Activated naive CD8-positive, alpha-beta T cell (primary cell): ENCODE data around the gene SLC23A2.
"Not testable (repeated sequence)": the region's sequence is repeated elsewhere in the genome, so short reads cannot be mapped to it uniquely, and the experiment has no call there.

ENCODE experiments used
- H3K27ac Mint-ChIP-seq: one replicate; pipeline ENCODE4 v1.8.0; 2021; ENCODE audit warnings: mixed read lengths
- H3K27me3 Mint-ChIP-seq: one replicate; pipeline ENCODE4 v1.8.0; 2021; ENCODE audit warnings: mixed read lengths
- H3K36me3 Mint-ChIP-seq: one replicate; pipeline ENCODE4 v1.8.0; 2021; ENCODE audit warnings: mixed read lengths
- H3K4me1 Mint-ChIP-seq: one replicate; pipeline ENCODE4 v1.8.0; 2021; ENCODE audit warnings: low read depth, mixed read lengths
- H3K4me3 Mint-ChIP-seq: one replicate; pipeline ENCODE4 v1.8.0; 2021; ENCODE audit warnings: mild to moderate bottlenecking, mixed read lengths
- H3K9me3 Mint-ChIP-seq: one replicate; pipeline ENCODE4 v1.8.0; 2021; ENCODE audit warnings: low read depth, mixed read lengths

The SLC23A2 gene

GRCh38 chr20:4989570-4989969 lies 11.7 kb downstream of the SLC23A2 start:
- Mint-ChIP-seq H3K9me3 (no peaks in the 10 kb centered on the region), H3K4me3 (no peak overlapping the region), H3K27me3 (no peaks in the 10 kb centered on the region), H3K27ac (peak overlapping the region; percentile 43), H3K4me1 (peaks cover 33% of the 10 kb centered on the region), H3K36me3 (peaks cover 4% of the 10 kb centered on the region)

DNA sequence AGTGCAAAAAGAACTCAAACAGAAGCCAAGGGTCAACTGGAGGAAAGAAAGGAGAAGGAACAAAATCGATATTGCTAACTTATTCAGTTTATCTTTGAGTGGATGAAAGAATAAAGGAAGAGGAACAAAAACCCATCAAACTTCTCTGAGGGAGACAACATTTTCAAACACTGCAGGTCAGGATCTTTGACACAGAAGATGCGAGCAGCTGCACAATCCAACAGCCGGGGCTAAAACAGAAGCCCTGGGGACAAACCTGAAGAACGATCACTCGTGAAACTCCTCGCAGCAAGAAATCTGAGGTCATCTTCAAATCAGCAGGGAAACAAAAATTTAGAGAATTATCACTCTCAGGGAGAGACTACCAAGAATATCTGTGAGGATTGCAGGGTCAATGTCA lies 14.2 kb downstream of the SLC23A2 start:
- Mint-ChIP-seq H3K4me3 (no peak overlapping the region), H3K27ac (no peak overlapping the region), H3K36me3 (peaks cover 4% of the 10 kb centered on the region), H3K9me3 (no peaks in the 10 kb centered on the region), H3K4me1 (peaks cover 30% of the 10 kb centered on the region), H3K27me3 (no peaks in the 10 kb centered on the region)

GRCh38 chr20:4985658-4986057 lies 15.7 kb downstream of the SLC23A2 start:
- Mint-ChIP-seq H3K4me1 (peaks cover 29% of the 10 kb centered on the region), H3K4me3 (no peak overlapping the region), H3K9me3 (no peaks in the 10 kb centered on the region), H3K27ac (no peak overlapping the region), H3K36me3 (peaks cover 4% of the 10 kb centered on the region), H3K27me3 (no peaks in the 10 kb centered on the region)

- Mint-ChIP-seq H3K9me3 (no peaks in the 10 kb centered on the region), H3K4me1 (peaks cover 28% of the 10 kb centered on the region), H3K36me3 (peaks cover 4% of the 10 kb centered on the region), H3K27me3 (no peaks in the 10 kb centered on the region), H3K4me3 (no peak overlapping the region), H3K27ac (no peak overlapping the region)
These were observed 19.0 kb downstream of the SLC23A2 start for GRCh38 chr20:4982281-4982680.

DNA sequence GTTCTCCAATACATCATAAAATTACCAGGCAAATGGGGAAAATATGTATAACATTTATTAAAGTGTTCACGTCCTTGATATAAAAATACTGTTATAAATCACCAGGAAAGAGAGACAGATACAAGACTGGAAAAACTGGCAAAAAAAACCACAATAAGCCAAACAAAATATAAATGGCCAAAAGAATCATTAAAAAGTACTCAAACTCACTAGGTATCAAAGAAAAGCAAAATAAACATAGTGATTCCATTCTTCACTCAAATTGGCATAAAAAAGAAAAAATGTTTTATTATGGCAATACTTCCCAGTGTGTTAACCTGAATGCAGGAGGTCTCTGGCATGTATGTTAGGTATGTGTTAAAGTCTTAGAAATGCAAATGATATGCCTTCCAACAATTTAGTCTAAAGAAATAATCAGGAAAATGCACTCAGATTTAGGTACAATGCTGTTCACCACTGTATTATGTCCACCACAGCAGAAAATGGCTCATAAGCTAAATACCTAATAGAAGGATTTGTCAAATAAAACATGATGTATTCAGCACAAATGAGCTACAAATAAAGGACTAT lies 21.4 kb downstream of the SLC23A2 start:
- Mint-ChIP-seq H3K4me3 (no peak overlapping the region), H3K36me3 (no peaks in the 10 kb centered on the region), H3K27ac (no peak overlapping the region), H3K27me3 (no peaks in the 10 kb centered on the region), H3K9me3 (no peaks in the 10 kb centered on the region), H3K4me1 (peaks cover 28% of the 10 kb centered on the region)

- H3K9me3 Mint-ChIP-seq: no peaks in the 10 kb centered on the region
- no peaks in the 10 kb centered on the region for H3K27me3 Mint-ChIP-seq
- no peaks in the 10 kb centered on the region for H3K36me3 Mint-ChIP-seq
- H3K4me1 Mint-ChIP-seq: peaks cover 36% of the 10 kb centered on the region
- no peak overlapping the region for H3K27ac Mint-ChIP-seq
- H3K4me3 Mint-ChIP-seq: no peak overlapping the region
These were observed 23.0 kb downstream of the SLC23A2 start for GRCh38 chr20:4978050-4978918.

GRCh38 chr20:4976014-4976413 lies 25.3 kb downstream of the SLC23A2 start:
- H3K27me3 Mint-ChIP-seq, H3K9me3 Mint-ChIP-seq, H3K4me3 Mint-ChIP-seq, H3K36me3 Mint-ChIP-seq, H3K27ac Mint-ChIP-seq: not testable (repeated sequence)
- H3K4me1 Mint-ChIP-seq: peaks cover 41% of the 10 kb centered on the region

- Mint-ChIP-seq H3K4me1 (peaks cover 32% of the 10 kb centered on the region), H3K27ac (peak overlapping the region; percentile 36), H3K27me3 (no peaks in the 10 kb centered on the region), H3K4me3 (peak overlapping the region; percentile 36), H3K9me3 (no peaks in the 10 kb centered on the region), H3K36me3 (no peaks in the 10 kb centered on the region)
These were observed 27.8 kb downstream of the SLC23A2 start for GRCh38 chr20:4973330-4974097.

DNA sequence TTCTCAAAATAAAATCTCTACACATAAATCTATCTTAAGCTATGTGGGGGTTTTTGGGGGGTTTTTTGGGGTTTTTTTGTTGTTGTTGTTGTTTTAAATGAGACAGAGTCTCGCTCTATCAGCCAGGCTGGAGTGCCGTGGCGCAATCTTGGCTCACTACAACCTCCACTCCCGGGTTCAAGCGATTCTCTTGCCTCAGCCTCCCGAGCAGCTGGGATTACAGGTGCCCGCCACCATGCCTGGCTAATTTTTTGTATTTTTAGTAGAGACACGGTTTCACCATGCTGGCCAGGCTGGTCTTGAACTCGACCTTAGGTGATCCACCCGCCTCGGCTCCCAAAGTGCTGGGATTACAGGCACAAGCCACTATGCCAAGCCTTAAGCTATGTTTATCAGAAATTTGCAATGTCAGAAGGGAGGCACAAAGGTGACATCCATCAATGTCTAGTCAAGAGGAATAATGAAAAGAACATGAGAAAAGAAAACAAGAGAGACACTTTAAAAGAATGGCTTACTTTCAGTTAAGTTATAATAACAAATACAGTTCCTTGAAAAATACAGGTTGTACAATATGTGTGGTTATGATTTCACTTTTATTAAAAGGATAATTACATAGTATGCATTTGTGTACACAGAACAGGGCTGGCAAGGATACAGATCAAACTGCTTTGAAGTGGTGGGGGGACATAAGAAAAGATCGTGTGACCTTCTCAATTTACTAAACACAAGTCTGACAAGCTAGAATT lies 28.6 kb downstream of the SLC23A2 start:
- peaks cover 27% of the 10 kb centered on the region for H3K4me1 Mint-ChIP-seq
- no peaks in the 10 kb centered on the region for H3K9me3 Mint-ChIP-seq
- H3K4me3 Mint-ChIP-seq: peak overlapping the region; percentile 36
- H3K27me3 Mint-ChIP-seq: no peaks in the 10 kb centered on the region
- H3K36me3 Mint-ChIP-seq: peaks cover 5% of the 10 kb centered on the region
- peak overlapping the region; percentile 36 for H3K27ac Mint-ChIP-seq

DNA sequence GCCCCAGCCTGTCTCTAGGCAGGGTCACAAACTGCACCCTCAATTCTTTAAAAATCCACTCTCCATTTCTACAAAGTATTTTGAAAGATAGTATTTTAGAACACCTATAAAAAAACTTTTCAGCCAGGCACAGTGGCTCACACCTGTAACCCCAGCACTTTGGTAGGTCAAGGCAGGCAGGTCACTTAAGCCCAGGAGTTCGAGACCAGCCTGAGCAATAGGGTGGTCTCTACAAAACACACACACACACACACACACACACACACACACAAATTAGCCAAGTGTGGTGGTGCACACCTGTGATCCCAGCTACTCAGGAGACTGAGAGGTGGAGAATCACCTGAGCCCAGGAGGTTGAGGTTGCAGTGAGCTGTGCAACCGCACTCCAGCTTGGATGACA lies 30.2 kb downstream of the SLC23A2 start:
- no peak overlapping the region for H3K4me3 Mint-ChIP-seq
- no peaks in the 10 kb centered on the region for H3K27me3 Mint-ChIP-seq
- no peaks in the 10 kb centered on the region for H3K9me3 Mint-ChIP-seq
- peaks cover 24% of the 10 kb centered on the region for H3K4me1 Mint-ChIP-seq
- no peak overlapping the region for H3K27ac Mint-ChIP-seq
- H3K36me3 Mint-ChIP-seq: peaks cover 5% of the 10 kb centered on the region

DNA sequence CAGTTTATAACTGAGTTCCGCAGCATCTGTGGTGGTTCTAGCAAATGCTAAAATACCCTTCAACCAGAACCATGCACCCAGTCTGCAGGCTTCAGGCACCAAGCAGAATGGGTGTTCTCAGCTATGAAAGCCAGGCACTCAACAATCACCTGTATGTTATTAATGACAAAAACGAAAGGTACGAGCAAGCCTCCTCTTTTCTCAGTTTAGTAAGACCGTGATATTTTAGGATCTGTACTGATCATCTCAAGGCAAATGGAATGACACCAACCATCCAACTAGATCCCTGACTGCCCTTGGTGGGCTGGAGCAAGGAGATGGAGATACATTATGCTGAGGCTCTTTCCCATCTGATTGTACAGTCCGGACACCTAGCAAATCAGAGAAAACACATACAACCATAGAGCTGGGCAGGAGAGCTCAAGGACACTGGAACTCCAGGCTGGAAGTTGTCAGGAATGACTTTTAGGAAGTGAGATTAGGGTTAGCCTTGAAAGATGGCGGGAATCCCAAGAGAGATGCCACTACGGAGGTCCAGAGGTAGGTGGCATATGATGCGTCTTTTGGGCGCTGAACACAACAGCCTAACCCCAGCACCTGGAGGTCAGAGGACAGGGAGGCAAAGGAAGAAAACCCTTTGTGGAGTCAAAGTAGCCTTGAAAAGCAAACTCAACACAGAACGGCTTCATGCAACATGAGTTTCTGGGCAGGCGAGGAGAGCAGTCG lies 33.4 kb downstream of the SLC23A2 start:
- H3K4me1 Mint-ChIP-seq: peaks cover 5% of the 10 kb centered on the region
- H3K27me3 Mint-ChIP-seq: no peaks in the 10 kb centered on the region
- no peaks in the 10 kb centered on the region for H3K9me3 Mint-ChIP-seq
- H3K4me3 Mint-ChIP-seq: no peak overlapping the region
- peaks cover 5% of the 10 kb centered on the region for H3K36me3 Mint-ChIP-seq
- H3K27ac Mint-ChIP-seq: no peak overlapping the region

- H3K4me1 Mint-ChIP-seq: peaks cover 6% of the 10 kb centered on the region
- no peaks in the 10 kb centered on the region for H3K9me3 Mint-ChIP-seq
- no peak overlapping the region for H3K4me3 Mint-ChIP-seq
- H3K27me3 Mint-ChIP-seq: no peaks in the 10 kb centered on the region
- H3K27ac Mint-ChIP-seq: no peak overlapping the region
- peaks cover 9% of the 10 kb centered on the region for H3K36me3 Mint-ChIP-seq
These were observed 34.2 kb downstream of the SLC23A2 start for GRCh38 chr20:4966826-4967751.

DNA sequence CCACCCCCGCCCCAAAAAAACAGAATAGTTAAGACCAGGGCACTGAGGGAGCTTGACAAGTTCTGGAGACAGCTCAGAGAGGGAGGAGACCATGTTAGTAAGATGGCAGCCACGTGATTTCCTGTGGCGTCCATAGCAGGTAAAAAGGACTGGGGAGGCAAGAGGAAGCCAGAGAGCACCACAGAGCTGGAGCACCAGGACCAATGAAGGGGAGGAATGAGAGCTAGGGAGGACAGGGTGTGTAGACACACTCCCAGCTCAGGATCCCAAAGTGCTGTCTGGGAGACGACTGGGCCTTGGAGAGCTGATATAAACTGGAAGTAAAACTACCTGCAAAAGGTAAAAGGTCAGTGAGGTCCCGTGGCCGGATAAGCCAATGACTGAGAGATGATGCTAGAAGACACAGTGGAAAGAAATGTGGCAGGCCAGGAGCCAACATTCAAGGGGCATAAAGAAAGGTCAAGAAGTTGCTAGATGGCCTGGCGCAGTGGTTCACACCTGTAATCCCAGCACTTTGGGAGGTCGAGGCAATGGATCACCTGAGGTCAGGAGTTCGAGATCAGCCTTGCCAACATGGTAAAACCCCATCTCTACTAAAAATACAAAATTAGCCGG lies 39.0 kb downstream of the SLC23A2 start:
- Mint-ChIP-seq H3K4me1 (peaks cover 20% of the 10 kb centered on the region), H3K27me3 (no peaks in the 10 kb centered on the region), H3K27ac (peak overlapping the region; percentile 87), H3K4me3 (no peak overlapping the region), H3K36me3 (peaks cover 4% of the 10 kb centered on the region), H3K9me3 (no peaks in the 10 kb centered on the region)
